ENCODE results near the gene MPL.

Gene MPL

GRCh38 chr1:43308635-43309404, 28.8 kb upstream of the MPL start:
- H3K9me3 ChIP-seq = no peaks in the 10 kb centered on the region
- H3K36me3 ChIP-seq = no peaks in the 10 kb centered on the region
- H3K4me1 ChIP-seq = no peaks in the 10 kb centered on the region
- no peak for TF ChIP-seq CTCF (IDR thresholded peaks at IDR 0.05; ENCODE audit: low read depth, low read length)
- no peak overlapping the region for H3K4me3 ChIP-seq (ENCODE audit: low read depth, low read length)
- DNase-seq = no peak
- H3K27me3 ChIP-seq = no peaks in the 10 kb centered on the region

- H3K4me3 ChIP-seq (ENCODE audit: low read depth, low read length) = no peak overlapping the region
- no peaks in the 10 kb centered on the region for H3K4me1 ChIP-seq
- TF ChIP-seq CTCF (IDR thresholded peaks at IDR 0.05; ENCODE audit: low read depth, low read length) = no peak
- no peaks in the 10 kb centered on the region for H3K36me3 ChIP-seq
- no peaks in the 10 kb centered on the region for H3K9me3 ChIP-seq
- H3K27me3 ChIP-seq = no peaks in the 10 kb centered on the region
- DNase-seq = no peak
Measured at GRCh38 chr1:43309405-43310025, 28.1 kb upstream of the MPL start.

- no peaks in the 10 kb centered on the region for H3K4me1 ChIP-seq
- no peaks in the 10 kb centered on the region for H3K9me3 ChIP-seq
- TF ChIP-seq CTCF (IDR thresholded peaks at IDR 0.05; ENCODE audit: low read depth, low read length) = no peak
- H3K27me3 ChIP-seq = no peaks in the 10 kb centered on the region
- H3K36me3 ChIP-seq = no peaks in the 10 kb centered on the region
- no peak overlapping the region for H3K4me3 ChIP-seq (ENCODE audit: low read depth, low read length)
- DNase-seq = no peak
Measured at GRCh38 chr1:43311521-43311920, 26.1 kb upstream of the MPL start.

GRCh38 chr1:43312212-43312623, 25.4 kb upstream of the MPL start:
- Histone ChIP-seq H3K9me3 (no peaks in the 10 kb centered on the region), H3K4me1 (no peaks in the 10 kb centered on the region), H3K27me3 (no peaks in the 10 kb centered on the region), H3K4me3 (ENCODE audit: low read depth, low read length) (no peak overlapping the region), H3K36me3 (no peaks in the 10 kb centered on the region)
- DNase-seq = no peak
- TF ChIP-seq CTCF (IDR thresholded peaks at IDR 0.05; ENCODE audit: low read depth, low read length) = no peak

- Histone ChIP-seq H3K36me3 (no peaks in the 10 kb centered on the region), H3K4me3 (ENCODE audit: low read depth, low read length) (no peak overlapping the region), H3K9me3 (no peaks in the 10 kb centered on the region), H3K4me1 (no peaks in the 10 kb centered on the region), H3K27me3 (no peaks in the 10 kb centered on the region)
- DNase-seq = no peak
- no peak for TF ChIP-seq CTCF (IDR thresholded peaks at IDR 0.05; ENCODE audit: low read depth, low read length)
Measured at GRCh38 chr1:43312663-43313515, 24.7 kb upstream of the MPL start.

All from BE2C (cell line).